ENCODE measurements around the gene MAPK10.

GRCh38 chr4:86300516-86300915 is 59.3 kb downstream of the MAPK10 start:
- TF ChIP-seq, protein P1, sequence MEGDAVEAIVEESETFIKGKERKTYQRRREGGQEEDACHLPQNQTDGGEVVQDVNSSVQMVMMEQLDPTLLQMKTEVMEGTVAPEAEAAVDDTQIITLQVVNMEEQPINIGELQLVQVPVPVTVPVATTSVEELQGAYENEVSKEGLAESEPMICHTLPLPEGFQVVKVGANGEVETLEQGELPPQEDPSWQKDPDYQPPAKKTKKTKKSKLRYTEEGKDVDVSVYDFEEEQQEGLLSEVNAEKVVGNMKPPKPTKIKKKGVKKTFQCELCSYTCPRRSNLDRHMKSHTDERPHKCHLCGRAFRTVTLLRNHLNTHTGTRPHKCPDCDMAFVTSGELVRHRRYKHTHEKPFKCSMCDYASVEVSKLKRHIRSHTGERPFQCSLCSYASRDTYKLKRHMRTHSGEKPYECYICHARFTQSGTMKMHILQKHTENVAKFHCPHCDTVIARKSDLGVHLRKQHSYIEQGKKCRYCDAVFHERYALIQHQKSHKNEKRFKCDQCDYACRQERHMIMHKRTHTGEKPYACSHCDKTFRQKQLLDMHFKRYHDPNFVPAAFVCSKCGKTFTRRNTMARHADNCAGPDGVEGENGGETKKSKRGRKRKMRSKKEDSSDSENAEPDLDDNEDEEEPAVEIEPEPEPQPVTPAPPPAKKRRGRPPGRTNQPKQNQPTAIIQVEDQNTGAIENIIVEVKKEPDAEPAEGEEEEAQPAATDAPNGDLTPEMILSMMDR (IDR thresholded peaks at IDR 0.05; ENCODE audit: control extremely low read depth in 1 of 3, insufficient read depth in 1 of 3, low read depth in 1 of 3, low read length in 3 of 3), result no peak
- TF ChIP-seq SIN3A (conservative IDR thresholded peaks at IDR 0.05 in 1 of 2, IDR thresholded peaks at IDR 0.05 in 1 of 2; ENCODE audit: low read depth in 1 of 2, low read length in 2 of 2) (no peak), YY1 (IDR thresholded peaks at IDR 0.05; ENCODE audit: low read depth, low read length) (no peak)
